Islet precursor cell (in vitro differentiated cells): ENCODE measurements around the gene ZFAND3.

ENCODE experiments used
- DNase-seq: peaks from one replicate; pipeline ENCODE4 v3.0.0-alpha.2; 2018

Gene ZFAND3

GRCh38 chr6:38142178-38142902 is 322.8 kb downstream of the ZFAND3 start:
- peak; percentile 38 for DNase-seq

DNA sequence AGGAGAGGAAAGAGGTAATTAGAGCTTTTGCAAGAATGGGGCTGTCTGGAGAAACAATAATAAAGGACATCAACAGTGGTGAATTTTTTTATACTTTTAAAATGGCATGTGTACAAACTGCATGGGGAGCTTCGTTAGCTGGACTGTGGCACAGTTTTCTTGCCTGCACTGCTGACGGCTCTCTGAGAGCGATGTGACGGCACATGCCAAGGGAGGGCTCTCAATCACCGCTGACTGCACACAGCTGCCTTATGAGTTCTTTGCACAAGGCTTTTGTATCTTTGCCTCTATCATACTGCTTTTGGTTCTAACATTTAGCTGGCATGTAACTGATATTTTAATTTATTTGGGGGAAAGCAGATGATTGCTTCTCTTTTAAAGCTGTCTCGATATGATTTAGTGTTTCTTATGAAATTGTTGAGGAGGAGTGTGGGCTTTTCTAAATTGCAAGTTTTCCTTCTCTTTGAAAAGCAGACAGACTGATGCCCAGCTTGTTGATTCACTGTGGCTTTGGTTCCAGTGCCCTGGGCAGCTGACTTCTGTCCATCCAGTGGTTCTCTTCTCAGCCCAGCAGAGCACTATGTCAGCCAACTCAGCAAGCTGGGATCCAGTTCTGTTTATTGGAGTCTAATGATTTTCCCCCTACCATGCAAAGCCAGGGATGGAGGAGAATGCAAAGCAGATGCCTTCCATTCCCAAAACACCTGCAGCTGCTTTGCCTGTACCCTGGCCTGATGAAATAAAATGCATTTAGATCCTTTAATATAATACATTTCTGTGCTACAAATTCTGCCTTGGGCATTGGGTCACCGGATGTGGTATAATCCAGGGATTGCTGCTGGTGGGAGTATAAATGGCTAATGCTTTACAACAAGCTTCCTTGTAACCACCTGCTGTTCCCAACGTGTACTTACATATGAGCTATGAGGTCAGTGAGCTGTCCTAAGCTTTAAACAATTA is 323.9 kb downstream of the ZFAND3 start:
- DNase-seq = peak; percentile 17

- peak; percentile 36 for DNase-seq
Observed at GRCh38 chr6:38144365-38144945, 324.9 kb downstream of the ZFAND3 start.

DNA sequence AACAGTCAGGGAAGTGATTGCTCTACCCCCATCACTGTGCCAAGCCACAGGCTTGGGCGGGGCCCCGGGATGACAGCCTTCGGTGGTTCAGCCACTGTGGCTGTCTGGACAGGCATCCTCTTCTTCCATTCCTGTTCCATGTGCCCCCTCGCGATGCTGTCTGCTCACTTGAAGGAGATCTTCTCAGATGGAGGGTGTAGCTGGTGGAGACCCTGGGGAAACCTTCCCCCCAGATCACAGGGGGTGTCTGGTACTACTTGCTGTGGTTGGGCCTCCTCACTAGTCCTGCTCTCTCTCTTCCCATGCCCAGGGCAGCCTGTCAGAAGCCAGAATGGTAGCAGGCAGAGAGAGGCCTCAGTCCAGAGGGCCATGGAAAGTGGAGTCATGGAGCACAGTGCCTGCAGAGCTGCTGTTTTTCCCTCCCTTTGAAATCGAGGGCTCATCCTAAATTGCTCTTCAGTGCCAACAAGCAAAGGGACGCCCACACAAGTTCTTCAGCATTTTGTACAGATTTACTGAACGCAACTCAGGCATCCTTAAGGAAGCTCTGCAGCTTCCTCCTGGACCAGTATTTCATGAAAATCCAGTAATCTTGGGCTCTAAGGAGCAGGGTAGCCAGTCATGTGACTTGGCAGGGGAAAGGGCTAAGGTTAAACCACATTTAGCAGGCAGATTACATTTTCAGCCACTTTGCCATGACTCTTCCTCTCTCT is 326.6 kb downstream of the ZFAND3 start:
- DNase-seq = peak; percentile 42

- DNase-seq = peak; percentile 1
Observed at GRCh38 chr6:38146734-38147027, 327.2 kb downstream of the ZFAND3 start.

DNA sequence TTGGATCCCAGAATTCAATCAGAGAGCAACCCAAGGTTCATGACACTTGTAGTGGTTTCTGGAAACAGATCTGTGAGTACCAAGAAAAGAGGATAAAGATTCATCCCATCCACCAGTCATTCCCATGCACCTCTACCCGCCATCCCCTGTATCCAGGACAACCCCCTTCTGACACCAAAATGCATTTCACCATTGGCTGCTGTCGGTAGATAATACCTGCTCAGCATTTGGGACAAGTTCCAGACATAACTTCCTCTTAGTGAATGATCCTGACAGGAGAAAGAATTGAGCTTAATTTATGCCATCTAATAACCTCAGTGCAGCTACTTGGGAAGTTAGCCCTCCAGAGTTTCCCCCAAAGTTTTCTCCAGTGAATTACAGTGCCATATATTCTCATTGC is 329.1 kb downstream of the ZFAND3 start:
- peak; percentile 21 for DNase-seq

DNA sequence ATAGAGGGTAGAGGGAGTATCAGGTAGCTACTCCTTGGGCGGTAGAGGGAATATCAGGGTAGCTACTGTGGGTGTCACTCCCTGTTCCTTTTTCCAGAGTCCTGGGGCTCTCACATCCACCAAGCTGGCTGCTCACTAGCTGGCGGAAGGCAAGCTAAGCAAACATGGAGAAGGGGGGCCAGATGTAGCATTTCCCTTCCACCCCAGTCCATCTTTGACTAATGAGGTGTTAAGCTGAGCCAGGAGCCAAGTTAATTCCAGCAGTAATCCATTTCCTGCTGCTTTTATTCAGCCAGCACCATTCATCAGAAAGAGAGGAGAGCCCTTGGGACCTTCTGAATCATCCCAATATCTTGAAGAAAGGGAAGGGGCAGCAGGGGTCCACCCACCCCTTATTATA is 330.0 kb downstream of the ZFAND3 start:
- DNase-seq = peak; percentile 55

DNA sequence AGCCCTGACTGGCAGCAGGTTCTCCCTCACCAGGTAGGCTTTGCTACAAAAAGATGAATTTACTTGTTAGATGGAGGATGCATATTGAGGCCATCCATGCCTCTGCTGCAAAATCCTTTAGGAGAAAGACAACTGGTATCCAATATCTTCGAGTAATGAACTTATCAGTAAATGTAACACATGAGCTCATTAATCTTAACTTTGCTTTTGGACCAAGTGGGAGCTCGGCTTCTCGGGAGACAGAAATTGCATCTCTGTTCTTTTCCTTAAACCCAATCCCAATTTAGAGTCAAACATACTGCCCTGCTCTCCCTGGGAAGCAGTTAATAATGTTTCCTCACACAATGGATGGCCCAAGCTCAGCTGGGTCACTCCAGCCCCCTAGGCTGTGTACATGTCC is 330.5 kb downstream of the ZFAND3 start:
- no peak for DNase-seq

- DNase-seq = peak; percentile 35
Observed at GRCh38 chr6:38150681-38151296, 331.3 kb downstream of the ZFAND3 start.

- peak; percentile 43 for DNase-seq
Observed at GRCh38 chr6:38151580-38152500, 332.3 kb downstream of the ZFAND3 start.

- no peak for DNase-seq
Observed at GRCh38 chr6:38152620-38153019, 333.1 kb downstream of the ZFAND3 start.

GRCh38 chr6:38153076-38153797 is 333.7 kb downstream of the ZFAND3 start:
- DNase-seq = peak; percentile 42

DNA sequence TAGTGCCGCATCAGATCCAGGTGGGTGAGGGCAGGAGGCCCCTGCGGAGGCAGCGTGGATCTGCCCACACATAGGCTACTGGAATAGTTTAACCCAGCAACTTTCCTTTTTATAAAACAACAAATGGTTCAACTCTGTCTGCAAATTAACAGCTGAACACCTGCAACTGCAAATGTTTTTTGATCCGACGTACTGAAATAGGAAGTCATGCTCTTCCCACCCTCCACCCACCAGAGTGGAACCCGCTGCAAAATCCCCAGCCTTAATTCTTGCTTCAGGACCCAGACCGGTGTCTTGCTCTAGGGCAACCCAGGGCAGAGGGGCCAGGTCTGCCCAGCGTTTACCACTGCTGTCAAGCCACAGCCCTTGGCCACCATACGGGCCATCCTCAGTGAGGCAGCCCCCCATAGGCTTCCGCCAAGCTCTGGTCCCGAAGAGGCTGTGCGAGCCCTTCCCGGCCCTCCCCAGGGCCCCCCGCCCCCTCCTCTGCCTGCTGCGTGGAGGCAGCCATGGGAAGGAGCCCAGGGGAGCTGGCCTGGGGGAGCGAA is 334.3 kb downstream of the ZFAND3 start:
- DNase-seq = no peak

- no peak for DNase-seq
Observed at GRCh38 chr6:38154731-38155130, 335.2 kb downstream of the ZFAND3 start.

DNA sequence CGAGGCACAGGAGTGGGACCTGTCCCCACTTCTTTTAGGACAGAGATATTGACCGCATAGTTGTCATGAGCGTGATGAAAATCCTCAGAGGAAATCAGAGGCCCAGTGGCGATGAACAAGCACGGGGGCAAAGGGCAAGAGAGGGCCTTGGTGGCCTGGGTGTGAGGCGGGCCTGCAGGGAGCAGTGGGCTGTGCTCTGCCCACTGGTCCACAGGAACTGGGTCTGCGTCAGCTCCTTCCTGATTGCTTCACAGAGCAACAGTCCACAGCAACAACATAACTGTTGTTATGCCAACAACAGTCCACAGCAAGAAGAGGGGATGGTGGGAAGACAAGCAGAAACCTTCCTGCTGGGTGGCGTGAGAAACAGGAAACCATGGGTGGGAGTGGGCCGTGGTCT is 335.6 kb downstream of the ZFAND3 start:
- no peak for DNase-seq

DNA sequence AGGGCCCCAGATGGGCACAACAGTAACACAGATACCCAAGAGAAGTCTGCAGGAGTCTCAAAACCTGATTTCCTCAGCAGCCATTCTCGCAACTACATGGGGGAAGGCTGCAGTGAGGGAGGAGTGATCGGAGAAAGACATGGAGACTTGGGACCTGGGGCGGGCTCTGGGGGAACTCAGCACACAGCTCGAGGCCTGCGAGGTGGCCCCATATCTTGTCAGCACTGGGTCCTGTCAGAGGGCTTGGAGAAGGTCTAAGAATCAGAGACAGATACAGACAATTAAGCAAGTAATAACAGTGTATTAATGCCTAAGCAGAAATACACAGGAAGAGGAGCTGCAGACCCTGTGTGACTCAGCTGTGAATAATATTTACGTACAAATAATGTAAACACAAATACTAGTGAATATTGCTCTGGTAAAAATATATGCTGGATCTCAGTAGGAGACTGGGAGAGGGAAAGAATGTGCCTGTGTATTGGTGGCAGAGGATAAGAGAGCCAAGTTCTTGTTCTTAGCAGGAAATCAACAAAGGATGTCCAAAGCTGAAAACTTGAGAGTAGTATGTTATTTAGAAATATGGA is 336.2 kb downstream of the ZFAND3 start:
- no peak for DNase-seq

DNA sequence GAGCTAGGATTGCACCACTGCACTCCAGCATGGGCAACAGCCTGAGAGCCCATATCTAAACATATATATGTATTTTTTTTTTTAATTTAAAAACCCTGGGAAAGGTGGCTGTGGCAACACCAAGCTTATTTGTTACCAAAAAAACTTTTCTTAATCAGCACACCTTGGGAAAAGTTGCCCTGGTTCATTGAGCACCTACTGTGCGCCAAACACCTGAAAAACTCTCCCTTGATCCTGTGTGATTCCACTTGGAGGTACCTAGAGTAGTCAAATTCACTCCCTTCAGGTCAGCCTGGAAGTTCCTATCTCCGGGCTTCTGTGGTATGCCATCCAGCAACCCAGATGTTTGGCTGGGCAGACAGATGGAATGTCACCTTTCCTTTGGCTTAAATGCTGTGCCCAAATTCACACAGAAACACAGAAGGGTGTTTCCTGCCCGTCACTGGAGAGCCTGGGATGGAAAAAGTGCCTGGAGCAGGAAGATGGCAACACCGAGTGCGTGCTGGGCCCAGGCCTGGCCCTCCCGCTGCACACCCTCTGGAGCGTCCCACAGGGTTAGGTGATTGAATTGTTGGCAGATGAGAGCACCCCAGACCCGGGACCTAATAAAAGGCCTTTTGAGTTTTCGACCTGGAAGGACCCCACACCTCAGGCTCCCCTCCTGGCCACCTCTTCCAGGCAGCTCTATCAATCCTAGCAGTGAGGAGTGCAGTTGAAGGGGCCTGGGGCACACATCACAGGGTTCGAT is 337.5 kb downstream of the ZFAND3 start:
- no peak for DNase-seq

- DNase-seq = no peak
Observed at GRCh38 chr6:38157905-38158304, 338.4 kb downstream of the ZFAND3 start.

GRCh38 chr6:38158762-38159350 is 339.3 kb downstream of the ZFAND3 start:
- no peak for DNase-seq
